K562 (cell line): ENCODE measurements around the gene LPAR2. TPM values are rescaled to one million over a fixed set of nuclear protein-coding genes. Genes with fewer than 3 reads are reported as not detected.

Experiments
- ATAC-seq: fragments of 200-7000 bp; cut with Tn5 transposase; 3 replicates; pipeline ENCODE4 v1.9.1; 2020; ENCODE audit warnings: moderate library complexity
- BruUV-seq: library from RNA; stranded (reverse); fragments of 400-500 nt; replicated peaks from 2 replicates; lab custom pipeline; 2021; lab: Mats Ljungman, UMichigan
- CTCF ChIA-PET: fragments of 300-600 bp; formaldehyde crosslinking; extraction: SDS; loops from one replicate; lab custom pipeline; 2021; ENCODE audit warnings: low intra/inter-chr PET ratio; lab: Yijun Ruan, JAX
- POLR2A ChIA-PET: fragments of 300-600, 350-650 bp; sonication (Branson Sonifier 250); formaldehyde crosslinking; extraction: SDS; loops from one replicate; lab custom pipeline; 2021; ENCODE audit warnings: antibody characterized with exemption, inconsistent platforms; lab: Yijun Ruan, JAX
- DNase-seq, 4 experiments: peaks; one replicate each; pipeline versions ENCODE4 v3.0.0 to v3.0.0-alpha.2; 2011 to 2018; ENCODE audit warnings: low spot score in 3 of 4, mixed read lengths in 3 of 4; ENCODE audit errors: extremely low read depth in 1 of 4
- FAIRE-seq: peaks from 2 replicates; lab custom pipeline; 2011; peaks lifted over from hg19 to GRCh38; lab: Jason Lieb, UNC
- H2AFZ ChIP-seq: 2 replicates; pipeline ENCODE4 v1.6.0; 2011; ENCODE audit warnings: low read depth, low read length, control low read depth, inconsistent platforms
- H3K27ac ChIP-seq: fragments of 200-600 bp; 3 replicates; pipeline ENCODE4 v1.8.0; 2011; ENCODE audit warnings: low read depth, mild to moderate bottlenecking, control low read depth, inconsistent platforms, low read length, moderate library complexity, mixed read lengths; ENCODE audit errors: extremely low read depth
- H3K27me3 ChIP-seq, 2 experiments: fragments of 300-600 bp in 1 of 2; 2 replicates in 1 of 2; 3 replicates in 1 of 2; pipeline versions ENCODE4 v1.6.0 to v1.8.0; 2011; ENCODE audit warnings: inconsistent platforms in 2 of 2, low read length in 2 of 2, mild to moderate bottlenecking in 1 of 2, mixed read lengths in 1 of 2, moderate library complexity in 1 of 2; ENCODE audit not compliant: control insufficient read depth in 2 of 2, insufficient read depth in 2 of 2
- H3K36me3 ChIP-seq: fragments of 300-600 bp; 3 replicates; pipeline ENCODE4 v1.8.0; 2011; ENCODE audit warnings: mild to moderate bottlenecking, low read length, inconsistent platforms; ENCODE audit not compliant: control insufficient read depth, insufficient read depth
- H3K4me1 ChIP-seq, 2 experiments: fragments of 200-600 bp in 1 of 2; replicated peaks in 1 of 2; 2 replicates in 1 of 2; 3 replicates in 1 of 2; pipeline versions ENCODE4 v1.5.1 to v1.8.0; 2011; ENCODE audit warnings: inconsistent platforms in 2 of 2, low read length in 2 of 2, mild to moderate bottlenecking in 1 of 2, mixed read lengths in 1 of 2, moderate library complexity in 1 of 2; ENCODE audit not compliant: control insufficient read depth in 2 of 2, insufficient read depth in 2 of 2
- H3K4me2 ChIP-seq: 2 replicates; pipeline ENCODE4 v1.6.1; 2011; ENCODE audit warnings: low read length, control low read depth, inconsistent platforms, mixed read lengths; ENCODE audit not compliant: insufficient read depth
- H3K4me3 ChIP-seq: fragments of 200-600 bp; sonication (generic), shearing (Covaris generic); 2 replicates; pipeline ENCODE4 v1.5.1; 2016; ENCODE audit warnings: control low read depth, inconsistent platforms
- H3K79me2 ChIP-seq: fragments of 200-600 bp; 3 replicates; pipeline ENCODE4 v1.8.0; 2011; ENCODE audit warnings: low read length, inconsistent platforms; ENCODE audit not compliant: control insufficient read depth, insufficient read depth
- H3K9ac ChIP-seq, 2 experiments: 2 replicates each; pipeline versions ENCODE4 v1.6.0 to v1.6.1; 2011; ENCODE audit warnings: low read depth in 2 of 2, low read length in 2 of 2, control low read depth in 1 of 2, inconsistent platforms in 1 of 2, mild to moderate bottlenecking in 1 of 2, mixed read lengths in 1 of 2; ENCODE audit not compliant: insufficient read depth in 1 of 2
- H3K9me1 ChIP-seq: one replicate; pipeline ENCODE4 v1.6.0; 2011; ENCODE audit warnings: inconsistent platforms, mild to moderate bottlenecking, low read length, moderate library complexity; ENCODE audit not compliant: control insufficient read depth, insufficient read depth
- H3K9me3 ChIP-seq: replicated peaks from 2 replicates; pipeline ENCODE4 v1.5.1; 2011; ENCODE audit warnings: low read depth, low read length, inconsistent platforms; ENCODE audit not compliant: control insufficient read depth, insufficient read depth
- H4K20me1 ChIP-seq: replicated peaks from 2 replicates; pipeline ENCODE4 v1.6.1; 2011; ENCODE audit warnings: low read length, inconsistent platforms, mixed read lengths; ENCODE audit not compliant: control insufficient read depth, insufficient read depth
- CEBPB ChIP-seq: fragments of 450-650 bp; IDR thresholded peaks from 2 replicates; pipeline ENCODE4 v1.6.1; 2016; ENCODE audit warnings: missing genetic modification characterization, missing compliant biosample characterization
- DACH1 ChIP-seq: fragments of 450-650 bp; IDR thresholded peaks from 2 replicates; pipeline ENCODE4 v1.6.1; 2018; ENCODE audit not compliant: partially characterized antibody
- HDAC1 ChIP-seq, 2 experiments: fragments of 450-650 bp; IDR thresholded peaks; 2 replicates each; pipeline ENCODE4 v1.6.1; 2016 to 2017; ENCODE audit warnings: inconsistent platforms in 1 of 2, mild to moderate bottlenecking in 1 of 2, moderate library complexity in 1 of 2
- KLF13 ChIP-seq: fragments of 450-650 bp; IDR thresholded peaks from 2 replicates; pipeline ENCODE4 v1.6.1; 2016; ENCODE audit warnings: missing genetic modification characterization, low read depth, mild to moderate bottlenecking, missing compliant biosample characterization, moderate library complexity, borderline replicate concordance
- MCM7 ChIP-seq, 2 experiments: fragments of 450-650 bp; IDR thresholded peaks; 2 replicates each; pipeline ENCODE4 v1.6.1; 2016 to 2018
- MECOM ChIP-seq: fragments of 250-450 bp; sonication (Bioruptor Pico); IDR thresholded peaks from 2 replicates; pipeline ENCODE4 v1.8.0; 2022; ENCODE audit warnings: inconsistent platforms
- MYBL2 ChIP-seq, 2 experiments: fragments of 450-650 bp in 1 of 2; sonication (generic) in 1 of 2; formaldehyde crosslinking in 1 of 2; IDR thresholded peaks; 2 replicates each; pipeline versions ENCODE4 v1.6.1 to v1.8.1; 2017 to 2022; ENCODE audit warnings: borderline replicate concordance in 1 of 2, inconsistent platforms in 1 of 2, low read depth in 1 of 2, mild to moderate bottlenecking in 1 of 2, missing genetic modification reagents in 1 of 2, moderate library complexity in 1 of 2
- PPARD ChIP-seq: fragments of 250-450 bp; sonication (Bioruptor Pico); IDR thresholded peaks from 2 replicates; pipeline ENCODE4 v1.8.0; 2022; ENCODE audit warnings: inconsistent platforms, mild to moderate bottlenecking, moderate library complexity
- SAFB ChIP-seq: fragments of 200-400 bp; formaldehyde crosslinking; IDR thresholded peaks from 2 replicates; pipeline ENCODE4 v1.6.1; 2017; ENCODE audit warnings: low read depth, low read length, borderline replicate concordance
- SNRNP70 ChIP-seq: fragments of 200-400 bp; formaldehyde crosslinking; optimal IDR thresholded peaks from 2 replicates; pipeline ENCODE3; 2017; ENCODE audit warnings: low read depth, low read length
- ZBED1 ChIP-seq: IDR thresholded peaks from 2 replicates; pipeline ENCODE4 v1.6.1; 2014
- WGBS: fragments of 100-300 bp; shearing (Covaris generic); methylation state at CpG from one replicate; pipeline ENCODE4 v1.1.6; 2016; ENCODE audit warnings: low coverage, mixed read lengths; ENCODE audit not compliant: insufficient coverage; ENCODE audit errors: missing lambda C conversion rate; 5-methylcytosine and 5-hydroxymethylcytosine counted together
- in situ Hi-C: fragments of 300-500 bp; cut with MboI; formaldehyde crosslinking; loops from 4 replicates; pipeline ENCODE4 v1.15.0; 2018; ENCODE audit warnings: inconsistent platforms, mixed read lengths
- intact Hi-C: fragments of 100-400 bp; cut with micrococcal nuclease; formaldehyde crosslinking; loops from 2 replicates; pipeline ENCODE4 v1.14.2; 2022
- polyA plus RNA-seq, 8 experiments: library from polyadenylated mRNA; depleted of rRNA in 4 of 8; stranded (reverse) in 5 of 8; unstranded in 3 of 8; fragments of >200 nt; fragmentation: Nextera tagmentation in 2 of 8; fragmentation: Illumina TruSeq in 1 of 8; extraction: Ambion mirVana in 2 of 8; extraction: Trizol in 1 of 8; gene quantifications; 2 replicates each; pipeline versions ENCODE4 v1.2.1 to v1.2.3, GENCODE V29; 2011 to 2014; ENCODE audit warnings: inconsistent platforms in 1 of 8, missing spikeins in 1 of 8
- total RNA-seq, 7 experiments: library from RNA; depleted of rRNA in 6 of 7; stranded (reverse); fragments of >200 nt in 6 of 7; fragmentation: Illumina TruSeq in 2 of 7; extraction: Trizol in 2 of 7; gene quantifications; 2 replicates each; pipeline versions ENCODE4 v1.2.1 to v1.2.3, GENCODE V29; 2011 to 2021; ENCODE audit warnings: low replicate concordance in 1 of 7
- TF ChIP-seq, protein P1 (sequence below): IDR thresholded peaks from 2 replicates; pipeline ENCODE4 v1.6.1; 2016; ENCODE audit warnings: missing genetic modification characterization, missing compliant biosample characterization
- TF ChIP-seq, protein P2 (sequence below): sonication (generic); formaldehyde crosslinking; IDR thresholded peaks from 2 replicates; pipeline ENCODE4 v1.8.0; 2022; ENCODE audit warnings: mild to moderate bottlenecking, missing genetic modification reagents, borderline replicate concordance
- TF ChIP-seq, protein P3 (sequence below): sonication (generic); formaldehyde crosslinking; IDR thresholded peaks from 2 replicates; pipeline ENCODE4 v1.9.0; 2022; ENCODE audit warnings: mild to moderate bottlenecking, missing genetic modification reagents
- TF ChIP-seq, protein P4 (sequence below): sonication (generic); formaldehyde crosslinking; IDR thresholded peaks from 2 replicates; pipeline ENCODE4 v1.8.1; 2023; ENCODE audit warnings: mild to moderate bottlenecking, missing genetic modification reagents

The LPAR2 gene
- total and polyA plus RNA-seq, 9 of the 15 experiments (the other 6 are each of a cell fraction or from before 2014, with no cell fraction given) = 0.63 to 13.8 (median 4.4) TPM

DNA sequence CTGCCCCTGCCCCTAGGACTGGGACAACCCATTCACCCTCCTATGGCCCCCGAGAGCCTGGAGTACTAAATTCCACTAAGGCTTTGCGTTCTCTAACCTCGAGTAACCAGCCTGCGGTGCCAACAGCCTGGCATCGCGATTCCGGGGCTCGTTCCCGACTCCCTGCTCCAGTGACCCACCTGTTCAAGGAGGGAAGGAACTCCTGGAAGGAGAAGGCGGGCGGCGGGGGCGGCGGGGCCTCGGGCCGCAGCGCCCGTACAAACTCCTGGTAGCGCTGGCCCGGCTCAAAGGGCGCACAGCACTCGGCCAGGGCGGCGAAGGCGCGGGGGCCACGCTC lies 9.1 kb upstream of the LPAR2 start:
- no peak for DNase-seq
- Histone ChIP-seq H3K9me1 (no peaks in the 10 kb centered on the region), H4K20me1 (no peaks in the 10 kb centered on the region), H3K27ac (no peak overlapping the region), H3K9ac (no peak overlapping the region), H2AFZ (no peak overlapping the region), H3K79me2 (no peaks in the 10 kb centered on the region)
- CTCF ChIA-PET = no interaction called here
- TF ChIP-seq, protein P1, sequence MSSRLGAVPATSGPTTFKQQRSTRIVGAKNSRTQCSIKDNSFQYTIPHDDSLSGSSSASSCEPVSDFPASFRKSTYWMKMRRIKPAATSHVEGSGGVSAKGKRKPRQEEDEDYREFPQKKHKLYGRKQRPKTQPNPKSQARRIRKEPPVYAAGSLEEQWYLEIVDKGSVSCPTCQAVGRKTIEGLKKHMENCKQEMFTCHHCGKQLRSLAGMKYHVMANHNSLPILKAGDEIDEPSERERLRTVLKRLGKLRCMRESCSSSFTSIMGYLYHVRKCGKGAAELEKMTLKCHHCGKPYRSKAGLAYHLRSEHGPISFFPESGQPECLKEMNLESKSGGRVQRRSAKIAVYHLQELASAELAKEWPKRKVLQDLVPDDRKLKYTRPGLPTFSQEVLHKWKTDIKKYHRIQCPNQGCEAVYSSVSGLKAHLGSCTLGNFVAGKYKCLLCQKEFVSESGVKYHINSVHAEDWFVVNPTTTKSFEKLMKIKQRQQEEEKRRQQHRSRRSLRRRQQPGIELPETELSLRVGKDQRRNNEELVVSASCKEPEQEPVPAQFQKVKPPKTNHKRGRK (tag) = no peak
- TF ChIP-seq CEBPB (tag) = no peak
- no peak for TF ChIP-seq PPARD (CRISPR knock-in tag)
- TF ChIP-seq, protein P2, sequence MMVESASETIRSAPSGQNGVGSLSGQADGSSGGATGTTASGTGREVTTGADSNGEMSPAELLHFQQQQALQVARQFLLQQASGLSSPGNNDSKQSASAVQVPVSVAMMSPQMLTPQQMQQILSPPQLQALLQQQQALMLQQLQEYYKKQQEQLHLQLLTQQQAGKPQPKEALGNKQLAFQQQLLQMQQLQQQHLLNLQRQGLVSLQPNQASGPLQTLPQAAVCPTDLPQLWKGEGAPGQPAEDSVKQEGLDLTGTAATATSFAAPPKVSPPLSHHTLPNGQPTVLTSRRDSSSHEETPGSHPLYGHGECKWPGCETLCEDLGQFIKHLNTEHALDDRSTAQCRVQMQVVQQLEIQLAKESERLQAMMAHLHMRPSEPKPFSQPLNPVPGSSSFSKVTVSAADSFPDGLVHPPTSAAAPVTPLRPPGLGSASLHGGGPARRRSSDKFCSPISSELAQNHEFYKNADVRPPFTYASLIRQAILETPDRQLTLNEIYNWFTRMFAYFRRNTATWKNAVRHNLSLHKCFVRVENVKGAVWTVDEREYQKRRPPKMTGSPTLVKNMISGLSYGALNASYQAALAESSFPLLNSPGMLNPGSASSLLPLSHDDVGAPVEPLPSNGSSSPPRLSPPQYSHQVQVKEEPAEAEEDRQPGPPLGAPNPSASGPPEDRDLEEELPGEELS (CRISPR knock-in tag) = no peak
- no peak for TF ChIP-seq MYBL2 (IDR thresholded peaks at IDR 0.05; ENCODE audit: low read depth)
- TF ChIP-seq MYBL2 (CRISPR knock-in tag; IDR thresholded peaks at IDR 0.05; ENCODE audit: borderline replicate concordance) = no peak
- no peak for TF ChIP-seq SAFB
- TF ChIP-seq HDAC1 (IDR thresholded peaks at IDR 0.05) = no peak
- TF ChIP-seq MECOM (CRISPR knock-in tag) = no peak
- TF ChIP-seq SNRNP70 = no peak
- no peak for TF ChIP-seq DACH1
- TF ChIP-seq, protein P3, sequence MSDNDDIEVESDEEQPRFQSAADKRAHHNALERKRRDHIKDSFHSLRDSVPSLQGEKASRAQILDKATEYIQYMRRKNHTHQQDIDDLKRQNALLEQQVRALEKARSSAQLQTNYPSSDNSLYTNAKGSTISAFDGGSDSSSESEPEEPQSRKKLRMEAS = no peak
- TF ChIP-seq ZBED1 = no peak
- no peak for TF ChIP-seq KLF13 (tag)
- TF ChIP-seq MCM7 (IDR thresholded peaks at IDR 0.05) = no peak
- TF ChIP-seq, protein P4, sequence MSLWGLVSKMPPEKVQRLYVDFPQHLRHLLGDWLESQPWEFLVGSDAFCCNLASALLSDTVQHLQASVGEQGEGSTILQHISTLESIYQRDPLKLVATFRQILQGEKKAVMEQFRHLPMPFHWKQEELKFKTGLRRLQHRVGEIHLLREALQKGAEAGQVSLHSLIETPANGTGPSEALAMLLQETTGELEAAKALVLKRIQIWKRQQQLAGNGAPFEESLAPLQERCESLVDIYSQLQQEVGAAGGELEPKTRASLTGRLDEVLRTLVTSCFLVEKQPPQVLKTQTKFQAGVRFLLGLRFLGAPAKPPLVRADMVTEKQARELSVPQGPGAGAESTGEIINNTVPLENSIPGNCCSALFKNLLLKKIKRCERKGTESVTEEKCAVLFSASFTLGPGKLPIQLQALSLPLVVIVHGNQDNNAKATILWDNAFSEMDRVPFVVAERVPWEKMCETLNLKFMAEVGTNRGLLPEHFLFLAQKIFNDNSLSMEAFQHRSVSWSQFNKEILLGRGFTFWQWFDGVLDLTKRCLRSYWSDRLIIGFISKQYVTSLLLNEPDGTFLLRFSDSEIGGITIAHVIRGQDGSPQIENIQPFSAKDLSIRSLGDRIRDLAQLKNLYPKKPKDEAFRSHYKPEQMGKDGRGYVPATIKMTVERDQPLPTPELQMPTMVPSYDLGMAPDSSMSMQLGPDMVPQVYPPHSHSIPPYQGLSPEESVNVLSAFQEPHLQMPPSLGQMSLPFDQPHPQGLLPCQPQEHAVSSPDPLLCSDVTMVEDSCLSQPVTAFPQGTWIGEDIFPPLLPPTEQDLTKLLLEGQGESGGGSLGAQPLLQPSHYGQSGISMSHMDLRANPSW (CRISPR knock-in tag) = no peak
- TF ChIP-seq, all 486 proteins: peak for 0
- Histone ChIP-seq H3K9me3 (no peaks in the 10 kb centered on the region), H3K4me1 (peaks cover 0 to 20% of the 10 kb centered on the region in 2 experiments; a peak in 2 of 5 replicates), H3K36me3 (peaks cover 35% of the 10 kb centered on the region; the same call in 2 of the 3 replicates), H3K27me3 (no peaks in the 10 kb centered on the region), H3K4me3 (no peak overlapping the region), H3K4me2 (no peak overlapping the region)
- no TSS peak for BruUV-seq
- FAIRE-seq (no peak), ATAC-seq (no peak)
- POLR2A ChIA-PET = no interaction called here
- WGBS = 63% methylated on average over 10 of the region's 27 CpGs
- intact Hi-C loops = no loop called here
- in situ Hi-C loops = loop anchor here (25.0 kb wide), 1 partner anchor 100 kb away; the partner anchor contains the start of genes CILP2 and YJEFN3
